Lower lobe of right lung (tissue), 2 donors: ENCODE data around the gene EPB41L4B. TPM values are rescaled to one million over a fixed set of nuclear protein-coding genes. Genes with fewer than 3 reads are reported as not detected.

Experiments used
- ATAC-seq, 2 donors: fragments of 200-7000 bp; cut with Tn5 transposase; one replicate each; pipeline ENCODE4 v1.9.1; 2020 to 2022; ENCODE audit warnings: mild to moderate bottlenecking in 2 of 2, moderate library complexity in 2 of 2
- DNase-seq: peaks from one replicate; pipeline ENCODE4 v3.0.0-alpha.2; 2020
- H3K27ac ChIP-seq: fragments of 200-600 bp; one replicate; pipeline ENCODE4 v1.8.0; 2022
- H3K27me3 ChIP-seq: fragments of 200-600 bp; one replicate; pipeline ENCODE4 v1.8.0; 2022; ENCODE audit warnings: low read depth
- H3K36me3 ChIP-seq: fragments of 200-600 bp; one replicate; pipeline ENCODE4 v1.8.0; 2022; ENCODE audit warnings: mild to moderate bottlenecking
- H3K4me1 ChIP-seq: fragments of 200-600 bp; one replicate; pipeline ENCODE4 v1.8.0; 2022
- H3K4me3 ChIP-seq: fragments of 200-600 bp; one replicate; pipeline ENCODE4 v1.8.0; 2022; ENCODE audit warnings: mild to moderate bottlenecking
- H3K9me3 ChIP-seq: fragments of 200-600 bp; one replicate; pipeline ENCODE4 v1.8.0; 2022
- CTCF ChIP-seq: fragments of 200-600 bp; IDR thresholded peaks from one replicate; pipeline ENCODE4 v1.8.0; 2022; ENCODE audit warnings: antibody characterized with exemption, mild to moderate bottlenecking
- intact Hi-C: fragments of 100-400 bp; cut with DNase I; formaldehyde crosslinking; loops from one replicate; pipeline ENCODE4 v1.11.0; 2022
- total RNA-seq: library from RNA; stranded (reverse); fragmentation: NEBNext Ultra II Directional; extraction: Animal tissue kit (Norgen Biotek cat#: 25700); gene quantifications from one replicate; pipeline ENCODE4 v1.2.1, GENCODE V29; 2021
- donor health status: DM: no; HTN: yes; CAD: no; lungs with severe emphysema.

EPB41L4B gene
- total RNA-seq, 1 donor from 2014 or later = 12.1 TPM

GRCh38 chr9:109179801-109180523 lies 140.9 kb downstream of the EPB41L4B start:
- Histone ChIP-seq H3K27ac (no peak overlapping the region), H3K36me3 (no peaks in the 10 kb centered on the region), H3K4me1 (no peaks in the 10 kb centered on the region), H3K9me3 (no peaks in the 10 kb centered on the region), H3K27me3 (no peaks in the 10 kb centered on the region), H3K4me3 (no peak overlapping the region)
- intact Hi-C loops = no loop called here
- TF ChIP-seq CTCF = no peak
- no peak for DNase-seq
- no peak for ATAC-seq

- intact Hi-C loops = no loop called here
- H3K36me3 ChIP-seq = no peaks in the 10 kb centered on the region
- TF ChIP-seq CTCF = no peak
- H3K27ac ChIP-seq = no peak overlapping the region
- DNase-seq (no peak), ATAC-seq (no peak)
- H3K4me1 ChIP-seq = no peaks in the 10 kb centered on the region
- no peaks in the 10 kb centered on the region for H3K9me3 ChIP-seq
- no peak overlapping the region for H3K4me3 ChIP-seq
- H3K27me3 ChIP-seq = no peaks in the 10 kb centered on the region
Measured at GRCh38 chr9:109176963-109177362, 143.9 kb downstream of the EPB41L4B start.

- Histone ChIP-seq H3K4me1 (no peaks in the 10 kb centered on the region), H3K27ac (no peak overlapping the region), H3K4me3 (no peak overlapping the region), H3K36me3 (no peaks in the 10 kb centered on the region), H3K27me3 (no peaks in the 10 kb centered on the region), H3K9me3 (no peaks in the 10 kb centered on the region)
- DNase-seq (no peak), ATAC-seq (no peak)
- no peak for TF ChIP-seq CTCF
- intact Hi-C loops = no loop called here
Measured at GRCh38 chr9:109176386-109176785, 144.5 kb downstream of the EPB41L4B start.

GRCh38 chr9:109172935-109173334 lies 147.9 kb downstream of the EPB41L4B start:
- ATAC-seq (no peak), DNase-seq (no peak)
- no peaks in the 10 kb centered on the region for H3K36me3 ChIP-seq
- no peaks in the 10 kb centered on the region for H3K4me1 ChIP-seq
- no peak overlapping the region for H3K4me3 ChIP-seq
- intact Hi-C loops = no loop called here
- H3K27ac ChIP-seq = no peak overlapping the region
- TF ChIP-seq CTCF = no peak
- H3K27me3 ChIP-seq = peaks cover 9% of the 10 kb centered on the region
- no peaks in the 10 kb centered on the region for H3K9me3 ChIP-seq

- Histone ChIP-seq H3K27ac (no peak overlapping the region), H3K9me3 (no peaks in the 10 kb centered on the region), H3K4me1 (no peaks in the 10 kb centered on the region), H3K27me3 (peaks cover 16% of the 10 kb centered on the region), H3K4me3 (no peak overlapping the region), H3K36me3 (no peaks in the 10 kb centered on the region)
- ATAC-seq (no peak), DNase-seq (no peak)
- intact Hi-C loops = no loop called here
- TF ChIP-seq CTCF = no peak
Measured at GRCh38 chr9:109171926-109172325, 148.9 kb downstream of the EPB41L4B start.
